ENCODE data around the gene SUFU. TPM values are rescaled to one million over a fixed set of nuclear protein-coding genes. Genes with fewer than 3 reads are reported as not detected.
A peak's percentile ranks its signal among the peaks of the same experiment; 100 is the strongest.

Gene SUFU
- total RNA-seq, 1 experiment from 2014 or later: 1.8 TPM

- in situ Hi-C loops (cut with HindIII; ENCODE audit: low pct_unique_long_range_greater_than_20kb, low sequenced_read_pairs): no loop called here
- DNase-seq (ENCODE audit: low read depth, low spot score): no peak
These were observed 93.6 kb downstream of the SUFU start for GRCh38 chr10:102597131-102597991.

GRCh38 chr10:102598243-102598642 is 94.5 kb downstream of the SUFU start:
- in situ Hi-C loops (cut with HindIII; ENCODE audit: low pct_unique_long_range_greater_than_20kb, low sequenced_read_pairs): no loop called here
- DNase-seq (ENCODE audit: low read depth, low spot score): no peak

- in situ Hi-C loops (cut with HindIII; ENCODE audit: low pct_unique_long_range_greater_than_20kb, low sequenced_read_pairs): no loop called here
- no peak for DNase-seq (ENCODE audit: low read depth, low spot score)
These were observed 96.0 kb downstream of the SUFU start for GRCh38 chr10:102599565-102600327.

- no peak for DNase-seq (ENCODE audit: low read depth, low spot score)
- in situ Hi-C loops (cut with HindIII; ENCODE audit: low pct_unique_long_range_greater_than_20kb, low sequenced_read_pairs): no loop called here
These were observed 97.0 kb downstream of the SUFU start for GRCh38 chr10:102600816-102601215.

GRCh38 chr10:102601639-102602038 is 97.9 kb downstream of the SUFU start:
- in situ Hi-C loops (cut with HindIII; ENCODE audit: low pct_unique_long_range_greater_than_20kb, low sequenced_read_pairs): no loop called here

GRCh38 chr10:102602272-102603045 is 98.7 kb downstream of the SUFU start:
- no peak for DNase-seq (ENCODE audit: low read depth, low spot score)
- in situ Hi-C loops (cut with HindIII; ENCODE audit: low pct_unique_long_range_greater_than_20kb, low sequenced_read_pairs): no loop called here

More at GRCh38 chr10:102601639-102602038, 97.9 kb downstream of the SUFU start:
- DNase-seq (ENCODE audit: low read depth, low spot score): no peak

GRCh38 chr10:102603946-102604345 is 100.2 kb downstream of the SUFU start:
- in situ Hi-C loops (cut with HindIII; ENCODE audit: low pct_unique_long_range_greater_than_20kb, low sequenced_read_pairs): no loop called here
- DNase-seq (ENCODE audit: low read depth, low spot score): no peak

- DNase-seq (ENCODE audit: low read depth, low spot score): no peak
- in situ Hi-C loops (cut with HindIII; ENCODE audit: low pct_unique_long_range_greater_than_20kb, low sequenced_read_pairs): no loop called here
These were observed 100.7 kb downstream of the SUFU start for GRCh38 chr10:102604439-102604841.

- in situ Hi-C loops (cut with HindIII; ENCODE audit: low pct_unique_long_range_greater_than_20kb, low sequenced_read_pairs): no loop called here
- DNase-seq (ENCODE audit: low read depth, low spot score): no peak
These were observed 101.9 kb downstream of the SUFU start for GRCh38 chr10:102605712-102606111.

GRCh38 chr10:102608487-102608886 is 104.7 kb downstream of the SUFU start:
- in situ Hi-C loops (cut with HindIII; ENCODE audit: low pct_unique_long_range_greater_than_20kb, low sequenced_read_pairs): no loop called here
- no peak for DNase-seq (ENCODE audit: low read depth, low spot score)

- DNase-seq (ENCODE audit: low read depth, low spot score): no peak
- in situ Hi-C loops (cut with HindIII; ENCODE audit: low pct_unique_long_range_greater_than_20kb, low sequenced_read_pairs): no loop called here
These were observed 106.7 kb downstream of the SUFU start for GRCh38 chr10:102610441-102610887.

- in situ Hi-C loops (cut with HindIII; ENCODE audit: low pct_unique_long_range_greater_than_20kb, low sequenced_read_pairs): no loop called here
- DNase-seq (ENCODE audit: low read depth, low spot score): no peak
These were observed 107.8 kb downstream of the SUFU start for GRCh38 chr10:102611514-102612087.

GRCh38 chr10:102612964-102613275 is 109.1 kb downstream of the SUFU start:
- no peak for DNase-seq (ENCODE audit: low read depth, low spot score)
- in situ Hi-C loops (cut with HindIII; ENCODE audit: low pct_unique_long_range_greater_than_20kb, low sequenced_read_pairs): no loop called here

- in situ Hi-C loops (cut with HindIII; ENCODE audit: low pct_unique_long_range_greater_than_20kb, low sequenced_read_pairs): no loop called here
- DNase-seq (ENCODE audit: low read depth, low spot score): no peak
These were observed 109.5 kb downstream of the SUFU start for GRCh38 chr10:102613286-102613685.

GRCh38 chr10:102613785-102614184 is 110.0 kb downstream of the SUFU start:
- DNase-seq (ENCODE audit: low read depth, low spot score): no peak
- in situ Hi-C loops (cut with HindIII; ENCODE audit: low pct_unique_long_range_greater_than_20kb, low sequenced_read_pairs): no loop called here

- in situ Hi-C loops (cut with HindIII; ENCODE audit: low pct_unique_long_range_greater_than_20kb, low sequenced_read_pairs): no loop called here
- no peak for DNase-seq (ENCODE audit: low read depth, low spot score)
These were observed 111.1 kb downstream of the SUFU start for GRCh38 chr10:102614888-102615287.

- in situ Hi-C loops (cut with HindIII; ENCODE audit: low pct_unique_long_range_greater_than_20kb, low sequenced_read_pairs): no loop called here
- peak; percentile 35 for DNase-seq (ENCODE audit: low read depth, low spot score)
These were observed 111.6 kb downstream of the SUFU start for GRCh38 chr10:102615361-102615760.
